GM12878 (cell line): Measurements from ENCODE around the gene C1QTNF12. TPM values are rescaled to one million over a fixed set of nuclear protein-coding genes. Genes with fewer than 3 reads are reported as not detected.

ENCODE experiments used
- ATAC-seq: fragments of 200-7000 bp; cut with Tn5 transposase; 3 replicates; pipeline ENCODE4 v1.9.1; 2020; ENCODE audit warnings: mild to moderate bottlenecking, moderate library complexity
- BruUV-seq: library from RNA; stranded (reverse); fragments of 400-500 nt; replicated peaks from 2 replicates; lab custom pipeline; 2021; lab: Mats Ljungman, UMichigan
- CTCF ChIA-PET: fragments of 300-600 bp; sonication (Branson Sonifier 250); formaldehyde crosslinking; extraction: SDS; loops from one replicate; lab custom pipeline; 2021; ENCODE audit warnings: inconsistent platforms; lab: Yijun Ruan, JAX
- POLR2A ChIA-PET: fragments of 350-600 bp; formaldehyde crosslinking; extraction: SDS; loops from one replicate; lab custom pipeline; 2021; ENCODE audit warnings: inconsistent platforms; lab: Charles Lee
- RAD21 ChIA-PET: fragments of 300-600 bp; sonication (Branson Sonifier 250); formaldehyde crosslinking; loops from one replicate; lab custom pipeline; 2023; ENCODE audit warnings: antibody characterized with exemption; ENCODE audit not compliant: unreplicated experiment; lab: Charles Lee
- SMC1A ChIA-PET: fragments of 300-600 bp; sonication (Branson Sonifier 250); formaldehyde crosslinking; loops from one replicate; lab custom pipeline; 2023; ENCODE audit not compliant: unreplicated experiment, uncharacterized antibody; lab: Charles Lee
- DNase-seq: peaks from one replicate; pipeline ENCODE4 v3.0.0-alpha.2; 2011; ENCODE audit warnings: low read depth, low spot score
- FAIRE-seq: peaks from 3 replicates; lab custom pipeline; 2011; peaks lifted over from hg19 to GRCh38; lab: Jason Lieb, UNC
- H2AFZ ChIP-seq: 2 replicates; pipeline ENCODE4 v1.6.0; 2011; ENCODE audit warnings: low read depth, low read length, control low read depth; ENCODE audit not compliant: control insufficient read depth
- H3K27ac ChIP-seq: 2 replicates; pipeline ENCODE4 v1.5.1; 2011; ENCODE audit warnings: control low read depth; ENCODE audit not compliant: control insufficient read depth, insufficient read depth
- H3K27me3 ChIP-seq, 2 experiments: replicated peaks in 1 of 2; 2 replicates each; pipeline versions ENCODE4 v1.6.0 to v1.6.1; 2011; ENCODE audit warnings: low read length in 1 of 2; ENCODE audit not compliant: control insufficient read depth in 2 of 2, insufficient read depth in 2 of 2
- H3K36me3 ChIP-seq, 2 experiments: 2 replicates each; pipeline ENCODE4 v1.5.1; 2011; ENCODE audit warnings: low read length in 1 of 2; ENCODE audit not compliant: control insufficient read depth in 2 of 2, insufficient read depth in 2 of 2
- H3K4me1 ChIP-seq: 2 replicates; pipeline ENCODE4 v1.6.1; 2011; ENCODE audit warnings: mild to moderate bottlenecking, low read length, moderate library complexity, mixed read lengths; ENCODE audit not compliant: control insufficient read depth, insufficient read depth
- H3K4me2 ChIP-seq: 2 replicates; pipeline ENCODE4 v1.6.0; 2011; ENCODE audit warnings: control low read depth; ENCODE audit not compliant: control insufficient read depth, insufficient read depth
- H3K4me3 ChIP-seq: fragments of 200-600 bp; sonication (generic); 2 replicates; pipeline ENCODE4 v1.5.1; 2016
- H3K79me2 ChIP-seq: 2 replicates; pipeline ENCODE4 v1.6.0; 2011; ENCODE audit warnings: low read length; ENCODE audit not compliant: control insufficient read depth, insufficient read depth
- H3K9ac ChIP-seq: 2 replicates; pipeline ENCODE4 v1.8.0; 2011; ENCODE audit warnings: low read length, control low read depth, mixed read lengths; ENCODE audit not compliant: control insufficient read depth, insufficient read depth
- H3K9me3 ChIP-seq: replicated peaks from 3 replicates; pipeline ENCODE4 v1.5.1; 2011; ENCODE audit warnings: mild to moderate bottlenecking, low read length; ENCODE audit not compliant: control insufficient read depth, insufficient read depth
- H4K20me1 ChIP-seq: 2 replicates; pipeline ENCODE4 v1.6.0; 2011; ENCODE audit not compliant: control insufficient read depth, insufficient read depth
- EP300 ChIP-seq, 2 experiments: fragments of 150-350 bp in 1 of 2; IDR thresholded peaks; 2 replicates each; pipeline ENCODE4 v1.6.1; 2011 to 2012; ENCODE audit warnings: low read depth in 2 of 2, low read length in 2 of 2, borderline replicate concordance in 1 of 2, improper control_type of control experiment in 1 of 2, inconsistent platforms in 1 of 2; ENCODE audit not compliant: control insufficient read depth in 1 of 2
- HDAC6 ChIP-seq: fragments of 200-600 bp; sonication (generic); IDR thresholded peaks from one replicate; pipeline ENCODE4 v1.8.0; 2017; ENCODE audit warnings: antibody characterized with exemption; ENCODE audit not compliant: unreplicated experiment
- MYB ChIP-seq: fragments of 150-350 bp; IDR thresholded peaks from 2 replicates; pipeline ENCODE4 v1.6.1; 2014; ENCODE audit warnings: mild to moderate bottlenecking, low read depth, low read length, borderline replicate concordance
- NBN ChIP-seq: fragments of 450-650 bp; IDR thresholded peaks from 2 replicates; pipeline ENCODE4 v1.6.1; 2016
- NFYA ChIP-seq: IDR thresholded peaks from 2 replicates; pipeline ENCODE4 v1.6.1; 2011; ENCODE audit warnings: low read depth, mild to moderate bottlenecking, low read length, improper control_type of control experiment, borderline replicate concordance
- POLR2A ChIP-seq: IDR thresholded peaks from 2 replicates; pipeline ENCODE4 v1.6.1; 2011; ENCODE audit warnings: low read depth, mild to moderate bottlenecking, low read length
- POLR2AphosphoS5 ChIP-seq: IDR thresholded peaks from 2 replicates; pipeline ENCODE4 v1.6.1; 2011; ENCODE audit warnings: mild to moderate bottlenecking, low read length, inconsistent platforms
- RBBP5 ChIP-seq: fragments of 200-600 bp; sonication (generic); conservative IDR thresholded peaks from 2 replicates; pipeline ENCODE4 v1.6.1; 2016
- RFX5 ChIP-seq: IDR thresholded peaks from 2 replicates; pipeline ENCODE4 v1.6.1; 2011; ENCODE audit warnings: low read depth, low read length, improper control_type of control experiment
- RUNX3 ChIP-seq: IDR thresholded peaks from 2 replicates; pipeline ENCODE4 v1.6.1; 2012; ENCODE audit warnings: low read length, inconsistent platforms
- SIX5 ChIP-seq: IDR thresholded peaks from 2 replicates; pipeline ENCODE4 v1.6.1; 2011; ENCODE audit warnings: mild to moderate bottlenecking, low read depth, low read length, moderate library complexity; ENCODE audit not compliant: severe bottlenecking
- STAT3 ChIP-seq: IDR thresholded peaks from 2 replicates; pipeline ENCODE4 v1.6.1; 2011; ENCODE audit warnings: low read depth, low read length, improper control_type of control experiment
- TARDBP ChIP-seq: IDR thresholded peaks from 2 replicates; pipeline ENCODE4 v1.6.1; 2016; ENCODE audit warnings: borderline replicate concordance
- TCF7 ChIP-seq: IDR thresholded peaks from 2 replicates; pipeline ENCODE4 v1.6.1; 2014; ENCODE audit warnings: antibody characterized with exemption, borderline replicate concordance
- ZBED1 ChIP-seq: IDR thresholded peaks from 2 replicates; pipeline ENCODE4 v1.6.1; 2016; ENCODE audit warnings: borderline replicate concordance
- ZNF274 ChIP-seq: IDR thresholded peaks from one replicate; pipeline ENCODE4 v1.8.0; 2011; ENCODE audit not compliant: insufficient read length, insufficient read depth
- ZNF622 ChIP-seq: fragments of 450-650 bp; IDR thresholded peaks from 2 replicates; pipeline ENCODE4 v1.6.1; 2017; ENCODE audit warnings: mild to moderate bottlenecking, inconsistent platforms
- WGBS: methylation state at CpG from one replicate; pipeline ENCODE4 v1.1.6; 2016; ENCODE audit warnings: low lambda C conversion rate; ENCODE audit not compliant: insufficient replicate concordance, insufficient coverage; ENCODE audit errors: missing lambda C conversion rate; 5-methylcytosine and 5-hydroxymethylcytosine counted together
- in situ Hi-C: fragments of 300-500 bp; cut with MboI; formaldehyde crosslinking; loops from 9 replicates; pipeline ENCODE4 v1.14.3; 2018; ENCODE audit warnings: mixed read lengths
- intact Hi-C: fragments of 100-400 bp; cut with micrococcal nuclease; formaldehyde crosslinking; loops from one replicate; pipeline ENCODE4 v1.14.2; 2022; ENCODE audit not compliant: unreplicated experiment
- polyA plus RNA-seq, 11 experiments: library from polyadenylated mRNA; depleted of rRNA in 4 of 11; unstranded in 6 of 11; stranded (reverse) in 5 of 11; fragments of >200 nt; fragmentation: Nextera tagmentation in 4 of 11; fragmentation: Illumina TruSeq in 1 of 11; extraction: Ambion mirVana in 4 of 11; extraction: Trizol in 1 of 11; gene quantifications; 1 replicate in 1 of 11; 2 replicates in 10 of 11; pipeline versions ENCODE4 v1.2.1 to v1.2.3, GENCODE V29; 2011 to 2016; ENCODE audit warnings: inconsistent platforms in 2 of 11, missing spikeins in 2 of 11, low read depth in 1 of 11
- total RNA-seq, 4 experiments: library from RNA; depleted of rRNA in 3 of 4; stranded (reverse); fragments of >200 nt in 3 of 4; fragmentation: Illumina TruSeq in 1 of 4; extraction: Trizol in 1 of 4; gene quantifications; 2 replicates each; pipeline versions ENCODE4 v1.2.1 to v1.2.3, GENCODE V29; 2013 to 2021
- TF ChIP-seq, protein P1 (sequence below): IDR thresholded peaks from 2 replicates; pipeline ENCODE4 v1.6.1; 2012; ENCODE audit warnings: low read depth, low read length, improper control_type of control experiment
- TF ChIP-seq, protein P2 (sequence below): IDR thresholded peaks from 2 replicates; pipeline ENCODE4 v1.6.1; 2012; ENCODE audit warnings: low read depth, low read length, improper control_type of control experiment

The C1QTNF12 gene
- total and polyA plus RNA-seq, 10 of the 15 experiments (the other 5 are each of a cell fraction or from before 2014, with no cell fraction given): 0.17 to 1.0 (median 0.31) TPM; not detected in 5

DNA sequence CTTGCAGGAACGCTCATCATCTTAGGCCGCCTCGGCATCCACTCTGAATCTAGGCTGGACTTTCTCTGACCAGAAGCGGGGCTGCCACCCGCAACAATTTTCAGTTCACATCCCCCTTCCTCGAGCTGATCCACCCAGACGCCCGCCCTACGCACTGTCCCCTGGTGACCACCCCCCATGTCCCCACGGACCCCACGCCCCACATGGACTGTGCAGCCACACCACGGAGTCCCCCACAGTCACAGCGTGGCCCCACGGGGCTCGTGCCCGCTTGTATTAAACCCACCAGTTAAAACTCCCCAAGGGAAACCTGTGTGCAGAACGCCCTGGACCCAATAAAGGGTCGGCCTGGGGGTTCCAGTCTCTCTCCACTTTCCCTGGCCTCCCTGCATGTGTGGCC lies 13.0 kb upstream of the C1QTNF12 start:
- Histone ChIP-seq H3K27me3 (no peaks in the 10 kb centered on the region), H3K9ac (no peak overlapping the region), H3K4me2 (no peak overlapping the region), H3K27ac (no peak overlapping the region), H4K20me1 (no peaks in the 10 kb centered on the region), H3K9me3 (no peaks in the 10 kb centered on the region), H3K36me3 (peaks cover 19 to 21% of the 10 kb centered on the region in 2 experiments), H3K4me3 (no peak overlapping the region), H3K79me2 (no peaks in the 10 kb centered on the region), H2AFZ (no peak overlapping the region), H3K4me1 (no peaks in the 10 kb centered on the region)
- ChIA-PET POLR2A (interaction anchor here (1.0 kb wide), 1 partner anchor 9 kb away, joined by 3 read pairs; no protein-coding TSS in a partner anchor), RAD21 (no interaction called here), CTCF (no interaction called here), SMC1A (no interaction called here)
- BruUV-seq: no TSS peak
- intact Hi-C loops: no loop called here
- TF ChIP-seq NBN: no peak
- no peak for TF ChIP-seq MYB
- no peak for TF ChIP-seq EP300 (IDR thresholded peaks at IDR 0.05; ENCODE audit: borderline replicate concordance in 1 of 2, control insufficient read depth in 1 of 2, low read depth in 2 of 2, low read length in 2 of 2)
- TF ChIP-seq TARDBP: no peak
- TF ChIP-seq, protein P1, sequence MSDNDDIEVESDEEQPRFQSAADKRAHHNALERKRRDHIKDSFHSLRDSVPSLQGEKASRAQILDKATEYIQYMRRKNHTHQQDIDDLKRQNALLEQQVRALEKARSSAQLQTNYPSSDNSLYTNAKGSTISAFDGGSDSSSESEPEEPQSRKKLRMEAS: no peak
- TF ChIP-seq RBBP5: no peak
- TF ChIP-seq NFYA: no peak
- TF ChIP-seq ZBED1: no peak
- no peak for ATAC-seq
- no peak for FAIRE-seq
- 98% methylated on average over 8 of the region's 18 CpGs for WGBS
- in situ Hi-C loops: no loop called here
- DNase-seq: no peak

DNA sequence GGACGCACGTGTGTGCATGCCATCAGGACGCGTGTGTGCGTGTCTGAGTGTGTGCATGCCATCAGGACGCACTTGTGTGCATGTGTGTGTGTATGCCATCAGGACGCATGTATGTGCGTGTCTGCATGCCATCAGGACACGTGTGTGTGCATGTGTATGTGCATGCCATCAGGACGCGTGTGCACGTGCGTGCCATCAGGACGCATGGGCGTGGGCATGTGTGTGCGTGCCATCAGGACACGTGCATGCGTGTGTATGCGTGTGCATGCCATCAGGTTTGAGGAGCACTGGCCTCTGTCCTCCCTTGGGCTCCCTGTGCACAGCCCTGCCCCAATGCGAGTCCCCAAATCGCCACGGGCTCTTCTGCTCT lies 12.6 kb upstream of the C1QTNF12 start:
- no peaks in the 10 kb centered on the region for H3K27me3 ChIP-seq
- SMC1A ChIA-PET: no interaction called here
- H3K36me3 ChIP-seq: peaks cover 19 to 22% of the 10 kb centered on the region in 2 experiments
- TF ChIP-seq HDAC6 (no peak), POLR2AphosphoS5 (peak; percentile 40; the same call in 1 of the 2 replicates), SIX5 (no peak), STAT3 (no peak), ZNF274 (no peak), POLR2A (peak; percentile 74), RUNX3 (no peak), ZNF622 (no peak), RFX5 (no peak), TCF7 (no peak)
- TF ChIP-seq, protein P2, sequence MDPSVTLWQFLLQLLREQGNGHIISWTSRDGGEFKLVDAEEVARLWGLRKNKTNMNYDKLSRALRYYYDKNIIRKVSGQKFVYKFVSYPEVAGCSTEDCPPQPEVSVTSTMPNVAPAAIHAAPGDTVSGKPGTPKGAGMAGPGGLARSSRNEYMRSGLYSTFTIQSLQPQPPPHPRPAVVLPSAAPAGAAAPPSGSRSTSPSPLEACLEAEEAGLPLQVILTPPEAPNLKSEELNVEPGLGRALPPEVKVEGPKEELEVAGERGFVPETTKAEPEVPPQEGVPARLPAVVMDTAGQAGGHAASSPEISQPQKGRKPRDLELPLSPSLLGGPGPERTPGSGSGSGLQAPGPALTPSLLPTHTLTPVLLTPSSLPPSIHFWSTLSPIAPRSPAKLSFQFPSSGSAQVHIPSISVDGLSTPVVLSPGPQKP: no peak
- no TSS peak for BruUV-seq
- no peak overlapping the region for H3K27ac ChIP-seq
- CTCF ChIA-PET: no interaction called here
- no peak for ATAC-seq
- DNase-seq: no peak
- WGBS: 98% methylated on average over 22 of the region's 22 CpGs
- H3K9ac ChIP-seq: no peak overlapping the region
- H2AFZ ChIP-seq: no peak overlapping the region
- in situ Hi-C loops: no loop called here
- intact Hi-C loops: no loop called here
- no peaks in the 10 kb centered on the region for H3K4me1 ChIP-seq
- no peak overlapping the region for H3K4me3 ChIP-seq
- RAD21 ChIA-PET: no interaction called here
- H3K79me2 ChIP-seq: no peaks in the 10 kb centered on the region
- H4K20me1 ChIP-seq: no peaks in the 10 kb centered on the region
- H3K9me3 ChIP-seq: no peaks in the 10 kb centered on the region
- no peak overlapping the region for H3K4me2 ChIP-seq
- POLR2A ChIA-PET: no interaction called here
- no peak for FAIRE-seq
